Esophagus squamous epithelium (tissue), 4 donors: Measurements from ENCODE around the gene CHEK1.

Experiments
- POLR2A ChIP-seq, 4 donors: fragments of 450-650 bp; IDR thresholded peaks; one replicate each; pipeline ENCODE4 v1.6.1; 2017; ENCODE audit warnings: antibody characterized with exemption in 4 of 4, mild to moderate bottlenecking in 4 of 4, moderate library complexity in 3 of 4
- TF ChIP-seq, protein P1 (sequence below), 6 experiments: fragments of 450-650 bp in 4 of 6; fragments of 200-600 bp in 2 of 6; sonication (generic) in 2 of 6; IDR thresholded peaks; one replicate each; pipeline ENCODE4 v1.5.1; 2016 to 2019; ENCODE audit warnings: antibody characterized with exemption in 6 of 6, mild to moderate bottlenecking in 4 of 6, moderate library complexity in 4 of 6

DNA sequence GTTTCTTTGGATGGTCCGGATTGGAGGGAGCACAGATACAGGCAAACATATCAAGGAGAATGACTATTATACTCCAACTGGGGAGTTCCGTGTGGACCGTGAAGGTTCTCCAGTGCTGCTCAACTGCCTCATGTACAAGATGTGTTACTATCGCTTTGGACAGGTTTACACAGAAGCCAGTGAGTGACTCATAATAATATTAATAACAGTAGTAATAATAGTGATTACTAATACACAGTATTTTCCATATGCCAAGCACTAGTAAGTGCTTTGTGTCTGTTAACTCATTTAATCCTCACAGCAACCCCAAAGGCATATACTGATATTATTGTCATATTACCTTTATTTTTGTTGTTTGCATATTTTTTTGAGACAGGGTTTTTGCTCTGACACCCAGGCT is 6.6 kb upstream of the CHEK1 start:
- TF ChIP-seq, protein P1, sequence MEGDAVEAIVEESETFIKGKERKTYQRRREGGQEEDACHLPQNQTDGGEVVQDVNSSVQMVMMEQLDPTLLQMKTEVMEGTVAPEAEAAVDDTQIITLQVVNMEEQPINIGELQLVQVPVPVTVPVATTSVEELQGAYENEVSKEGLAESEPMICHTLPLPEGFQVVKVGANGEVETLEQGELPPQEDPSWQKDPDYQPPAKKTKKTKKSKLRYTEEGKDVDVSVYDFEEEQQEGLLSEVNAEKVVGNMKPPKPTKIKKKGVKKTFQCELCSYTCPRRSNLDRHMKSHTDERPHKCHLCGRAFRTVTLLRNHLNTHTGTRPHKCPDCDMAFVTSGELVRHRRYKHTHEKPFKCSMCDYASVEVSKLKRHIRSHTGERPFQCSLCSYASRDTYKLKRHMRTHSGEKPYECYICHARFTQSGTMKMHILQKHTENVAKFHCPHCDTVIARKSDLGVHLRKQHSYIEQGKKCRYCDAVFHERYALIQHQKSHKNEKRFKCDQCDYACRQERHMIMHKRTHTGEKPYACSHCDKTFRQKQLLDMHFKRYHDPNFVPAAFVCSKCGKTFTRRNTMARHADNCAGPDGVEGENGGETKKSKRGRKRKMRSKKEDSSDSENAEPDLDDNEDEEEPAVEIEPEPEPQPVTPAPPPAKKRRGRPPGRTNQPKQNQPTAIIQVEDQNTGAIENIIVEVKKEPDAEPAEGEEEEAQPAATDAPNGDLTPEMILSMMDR (IDR thresholded peaks at IDR 0.05), result no peak
- TF ChIP-seq POLR2A (IDR thresholded peaks at IDR 0.05), result no peak
